HepG2 (cell line): Measurements from ENCODE around the gene AGRN. TPM values are rescaled to one million over a fixed set of nuclear protein-coding genes. Genes with fewer than 3 reads are reported as not detected.
A peak's percentile ranks its signal among the peaks of the same experiment; 100 is the strongest.

ENCODE experiments used
- ARNT ChIP-seq: fragments of 450-650 bp; IDR thresholded peaks from 2 replicates; pipeline ENCODE4 v1.6.1; 2017
- BATF2 ChIP-seq: sonication (generic); formaldehyde crosslinking; IDR thresholded peaks from 2 replicates; pipeline ENCODE4 v1.8.0; 2022; ENCODE audit warnings: mild to moderate bottlenecking, missing genetic modification reagents, moderate library complexity
- CBFB ChIP-seq: sonication (generic); formaldehyde crosslinking; IDR thresholded peaks from 2 replicates; pipeline ENCODE4 v1.4.0; 2020; ENCODE audit warnings: missing genetic modification reagents
- GPN1 ChIP-seq: sonication (generic); formaldehyde crosslinking; IDR thresholded peaks from 2 replicates; pipeline ENCODE4 v1.5.1; 2020; ENCODE audit warnings: missing genetic modification reagents, borderline replicate concordance
- HMGXB4 ChIP-seq, 2 experiments: sonication (generic) in 1 of 2; formaldehyde crosslinking in 1 of 2; IDR thresholded peaks; 2 replicates each; pipeline versions ENCODE4 v1.4.0 to v1.6.1; 2018 to 2020; ENCODE audit warnings: missing genetic modification reagents in 2 of 2, borderline replicate concordance in 1 of 2, low read depth in 1 of 2, mild to moderate bottlenecking in 1 of 2, missing biosample characterization in 1 of 2
- HOXA7 ChIP-seq: sonication (generic); formaldehyde crosslinking; IDR thresholded peaks from 2 replicates; pipeline ENCODE4 v1.8.1; 2022; ENCODE audit warnings: mild to moderate bottlenecking, missing genetic modification reagents, moderate library complexity
- KAT8 ChIP-seq: IDR thresholded peaks from 2 replicates; pipeline ENCODE4 v1.6.1; 2016; ENCODE audit warnings: missing genetic modification reagents, missing compliant biosample characterization
- MLX ChIP-seq: IDR thresholded peaks from 2 replicates; pipeline ENCODE4 v1.6.1; 2016
- RAD21 ChIP-seq: fragments of 450-650 bp; formaldehyde crosslinking; IDR thresholded peaks from 2 replicates; pipeline ENCODE4 v1.5.0; 2020; ENCODE audit warnings: mild to moderate bottlenecking
- RBM39 ChIP-seq: fragments of 200-400 bp; formaldehyde crosslinking; IDR thresholded peaks from one replicate; pipeline ENCODE4 v1.6.1; 2018; ENCODE audit warnings: antibody characterized with exemption, mild to moderate bottlenecking, low read depth, low read length; ENCODE audit not compliant: poor library complexity, severe bottlenecking
- SOX13 ChIP-seq, 3 experiments: fragments of 450-650 bp in 1 of 3; sonication (generic) in 1 of 3; formaldehyde crosslinking in 1 of 3; IDR thresholded peaks in 2 of 3; conservative IDR thresholded peaks in 1 of 3; 2 replicates each; pipeline versions ENCODE4 v1.5.0 to v1.6.1; 2016 to 2020; ENCODE audit warnings: antibody characterized with exemption in 1 of 3, mild to moderate bottlenecking in 1 of 3, missing compliant biosample characterization in 1 of 3, missing genetic modification reagents in 1 of 3, moderate library complexity in 1 of 3
- TSC22D2 ChIP-seq: sonication (generic); formaldehyde crosslinking; IDR thresholded peaks from 2 replicates; pipeline ENCODE4 v1.5.1; 2020; ENCODE audit warnings: missing genetic modification reagents, mild to moderate bottlenecking, borderline replicate concordance
- ZBTB1 ChIP-seq: sonication (generic); formaldehyde crosslinking; IDR thresholded peaks from 2 replicates; pipeline ENCODE4 v1.4.0; 2020; ENCODE audit warnings: missing genetic modification reagents, borderline replicate concordance
- ZBTB7B ChIP-seq: sonication (generic); formaldehyde crosslinking; IDR thresholded peaks from 2 replicates; pipeline ENCODE4 v1.4.0; 2020; ENCODE audit warnings: missing genetic modification reagents
- ZFP36 ChIP-seq: fragments of 150-350 bp; IDR thresholded peaks from 2 replicates; pipeline ENCODE4 v1.6.1; 2018; ENCODE audit warnings: borderline replicate concordance, low read length, low read depth; ENCODE audit not compliant: partially characterized antibody
- ZNF160 ChIP-seq: sonication (generic); formaldehyde crosslinking; IDR thresholded peaks from 2 replicates; pipeline ENCODE4 v1.8.0; 2022; ENCODE audit warnings: mild to moderate bottlenecking, inconsistent platforms, missing genetic modification reagents
- ZNF513 ChIP-seq: sonication (generic); formaldehyde crosslinking; conservative IDR thresholded peaks from 2 replicates; pipeline ENCODE4 v1.5.0; 2020; ENCODE audit warnings: missing genetic modification reagents
- ZNF770 ChIP-seq: sonication (generic); formaldehyde crosslinking; IDR thresholded peaks from 2 replicates; pipeline ENCODE4 v1.5.0; 2020; ENCODE audit warnings: mild to moderate bottlenecking, missing genetic modification reagents
- ZNF775 ChIP-seq: sonication (generic); formaldehyde crosslinking; IDR thresholded peaks from 2 replicates; pipeline ENCODE4 v1.4.0; 2020; ENCODE audit warnings: missing genetic modification reagents, mild to moderate bottlenecking, moderate library complexity, borderline replicate concordance
- ZNF788 ChIP-seq: sonication (generic); formaldehyde crosslinking; IDR thresholded peaks from 2 replicates; pipeline ENCODE4 v1.5.0; 2020; ENCODE audit warnings: mild to moderate bottlenecking, missing genetic modification reagents, borderline replicate concordance
- ZSCAN29 ChIP-seq: sonication (generic); formaldehyde crosslinking; conservative IDR thresholded peaks from 2 replicates; pipeline ENCODE4 v1.4.0; 2020; ENCODE audit warnings: mild to moderate bottlenecking, missing genetic modification reagents
- polyA plus RNA-seq, 8 experiments: library from polyadenylated mRNA; depleted of rRNA in 3 of 8; stranded (reverse) in 7 of 8; unstranded in 1 of 8; fragments of >200 nt; fragmentation: Illumina TruSeq in 4 of 8; extraction: Trizol in 4 of 8; gene quantifications; 2 replicates each; pipeline versions ENCODE4 v1.2.1 to v1.2.3, GENCODE V29; 2011 to 2016; ENCODE audit warnings: low read depth in 4 of 8, missing spikeins in 1 of 8, mixed read lengths in 1 of 8; ENCODE audit not compliant: insufficient read depth in 1 of 8
- total RNA-seq, 5 experiments: library from RNA; depleted of rRNA; stranded (reverse); fragments of >200 nt; fragmentation: Illumina TruSeq; extraction: Trizol; gene quantifications; 2 replicates each; pipeline ENCODE4 v1.2.3, GENCODE V29; 2016; ENCODE audit warnings: low read depth in 1 of 5

Gene AGRN
- total and polyA plus RNA-seq, 2 of the 13 experiments (the other 11 are each of a cell fraction or from before 2014, with no cell fraction given), result 29.8 to 65.2 TPM

- peak; percentile 52; the same call in 1 of the 2 replicates for TF ChIP-seq ZNF770
- TF ChIP-seq MLX, result peak; percentile 97
- TF ChIP-seq CBFB (CRISPR knock-in tag), result peak; percentile 32; the same call in 1 of the 2 replicates
- no peak for TF ChIP-seq ZNF160
- TF ChIP-seq ZBTB1 (CRISPR knock-in tag), result no peak
- TF ChIP-seq ZSCAN29 (CRISPR knock-in tag), result no peak
- TF ChIP-seq ZNF775 (CRISPR knock-in tag), result no peak
- TF ChIP-seq ZFP36, result no peak
- no peak for TF ChIP-seq GPN1 (CRISPR knock-in tag)
- TF ChIP-seq KAT8 (CRISPR knock-in tag), result peak; percentile 87
- TF ChIP-seq RBM39, result peak; percentile 49
- no peak for TF ChIP-seq SOX13 (IDR thresholded peaks at IDR 0.05)
- TF ChIP-seq SOX13 (CRISPR knock-in tag; conservative IDR thresholded peaks at IDR 0.05 in 1 of 2, IDR thresholded peaks at IDR 0.05 in 1 of 2), result peak in 1 of 2 experiments; percentile 55; a peak in 2 of 4 replicates
- TF ChIP-seq TSC22D2 (CRISPR knock-in tag), result 0 out of 2 replicates have a peak, but pooled peaks have one; percentile 42
- no peak for TF ChIP-seq ZNF513 (CRISPR knock-in tag)
- TF ChIP-seq BATF2 (CRISPR knock-in tag), result no peak
- peak; percentile 93 for TF ChIP-seq ZBTB7B (CRISPR knock-in tag)
- TF ChIP-seq HMGXB4 (CRISPR knock-in tag; IDR thresholded peaks at IDR 0.05; ENCODE audit: borderline replicate concordance in 1 of 2, low read depth in 1 of 2), result peak; percentile 53 to 73; a peak in 3 of 4 replicates
- TF ChIP-seq ARNT, result no peak
- TF ChIP-seq RAD21 (CRISPR knock-in tag), result no peak
- TF ChIP-seq HOXA7 (CRISPR knock-in tag), result no peak
- peak; percentile 92; the same call in 1 of the 2 replicates for TF ChIP-seq ZNF788 (CRISPR knock-in tag)
These were observed 13.4 kb upstream of the AGRN start (continued) for GRCh38 chr1:1006305-1007159.
